Measurements from ENCODE around the gene CCDC43.
A peak's percentile ranks its signal among the peaks of the same experiment; 100 is the strongest.

Gene CCDC43

GRCh38 chr17:44673893-44674292, 15.7 kb downstream of the CCDC43 start:
- Histone ChIP-seq H3K36me3 (ENCODE audit: control insufficient read depth in 4 of 4, insufficient read depth in 4 of 4, low read length in 3 of 4) (peaks cover 0 to 11% (median 4%) of the 10 kb centered on the region in 4 experiments), H3K27me3 (replicated peaks in 2 of 5; ENCODE audit: control insufficient read depth in 4 of 5, insufficient read depth in 5 of 5, low read length in 4 of 5) (no peaks in the 10 kb centered on the region), H3K27ac (ENCODE audit: insufficient read depth in 1 of 2, low read depth in 1 of 2, low read length in 2 of 2, poor library complexity in 1 of 2, severe bottlenecking in 2 of 2) (no peak overlapping the region), H3K4me3 (ENCODE audit: control insufficient read depth in 1 of 7, extremely low read depth in 1 of 7, insufficient read depth in 4 of 7, low read depth in 2 of 7, low read length in 6 of 7) (no peak overlapping the region), H3K4me1 (ENCODE audit: control extremely low read depth in 1 of 4, control insufficient read depth in 4 of 4, insufficient read depth in 4 of 4, low read length in 3 of 4) (no peaks in the 10 kb centered on the region), H3K9me3 (ENCODE audit: control extremely low read depth in 1 of 5, control insufficient read depth in 4 of 5, insufficient read depth in 2 of 5, low read depth in 1 of 5, low read length in 4 of 5) (no peaks in the 10 kb centered on the region)
- 93% methylated on average over 2 of the region's 2 CpGs for WGBS (ENCODE audit: insufficient coverage)
- POLR2A ChIA-PET, result no interaction called here
- CTCF ChIA-PET, result interaction anchor here (1.3 to 1.8 kb wide), 2 partner anchors 91 to 140 kb away, joined by 3 to 5 read pairs; no protein-coding TSS in a partner anchor
- DNase-seq, result no peak

GRCh38 chr17:44672479-44673093, 17.0 kb downstream of the CCDC43 start:
- ChIA-PET CTCF (interaction anchor here (0.5 to 3.2 kb wide), 5 partner anchors 10 to 140 kb away, joined by 3 to 15 read pairs (median 4); no protein-coding TSS in a partner anchor), POLR2A (no interaction called here)
- H3K27me3 ChIP-seq (replicated peaks in 2 of 5; ENCODE audit: control insufficient read depth in 4 of 5, insufficient read depth in 5 of 5, low read length in 4 of 5), result peaks cover 0 to 2% (median 0%) of the 10 kb centered on the region in 5 experiments
- no peak overlapping the region for H3K27ac ChIP-seq (ENCODE audit: insufficient read depth in 1 of 2, low read depth in 1 of 2, low read length in 2 of 2, poor library complexity in 1 of 2, severe bottlenecking in 2 of 2)
- peak in 2 of 3 donors; percentile 38 to 51 for DNase-seq
- H3K36me3 ChIP-seq (ENCODE audit: control insufficient read depth in 4 of 4, insufficient read depth in 4 of 4, low read length in 3 of 4), result no peaks in the 10 kb centered on the region
- H3K4me1 ChIP-seq (ENCODE audit: control extremely low read depth in 1 of 4, control insufficient read depth in 4 of 4, insufficient read depth in 4 of 4, low read length in 3 of 4), result no peaks in the 10 kb centered on the region
- no peaks in the 10 kb centered on the region for H3K9me3 ChIP-seq (ENCODE audit: control extremely low read depth in 1 of 5, control insufficient read depth in 4 of 5, insufficient read depth in 2 of 5, low read depth in 1 of 5, low read length in 4 of 5)
- H3K4me3 ChIP-seq (ENCODE audit: control insufficient read depth in 1 of 7, extremely low read depth in 1 of 7, insufficient read depth in 4 of 7, low read depth in 2 of 7, low read length in 6 of 7), result no peak overlapping the region

DNA sequence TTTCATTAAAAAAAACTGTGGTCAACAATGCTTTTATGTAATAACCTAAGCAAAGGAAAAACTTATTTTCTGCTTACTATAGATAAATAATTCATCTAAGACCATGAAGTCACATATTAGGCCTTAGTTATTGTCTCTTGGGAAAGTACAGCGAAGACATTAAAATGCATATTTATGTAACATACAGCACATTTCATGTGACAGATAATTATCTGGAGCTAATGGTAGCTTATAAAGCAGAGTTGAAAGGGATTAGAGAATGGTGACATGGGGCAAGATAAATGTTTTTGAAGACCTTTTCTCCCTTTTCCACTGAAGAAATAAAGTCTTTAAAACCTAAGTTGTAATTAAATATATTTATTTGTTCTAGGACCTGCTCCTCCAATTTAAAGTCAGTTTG, 23.6 kb downstream of the CCDC43 start:
- peaks cover 0 to 2% (median 0%) of the 10 kb centered on the region in 5 experiments for H3K27me3 ChIP-seq (replicated peaks in 2 of 5; ENCODE audit: control insufficient read depth in 4 of 5, insufficient read depth in 5 of 5, low read length in 4 of 5)
- no peaks in the 10 kb centered on the region for H3K36me3 ChIP-seq (ENCODE audit: control insufficient read depth in 4 of 4, insufficient read depth in 4 of 4, low read length in 3 of 4)
- no peak overlapping the region for H3K4me3 ChIP-seq (ENCODE audit: control insufficient read depth in 1 of 7, extremely low read depth in 1 of 7, insufficient read depth in 4 of 7, low read depth in 2 of 7, low read length in 6 of 7)
- DNase-seq, result no peak
- no peaks in the 10 kb centered on the region for H3K4me1 ChIP-seq (ENCODE audit: control extremely low read depth in 1 of 4, control insufficient read depth in 4 of 4, insufficient read depth in 4 of 4, low read length in 3 of 4)
- ChIA-PET CTCF (interaction anchor here (1.6 kb wide), 1 partner anchor 23 kb away, joined by 3 read pairs; no protein-coding TSS in a partner anchor), POLR2A (no interaction called here)
- H3K9me3 ChIP-seq (ENCODE audit: control extremely low read depth in 1 of 5, control insufficient read depth in 4 of 5, insufficient read depth in 2 of 5, low read depth in 1 of 5, low read length in 4 of 5), result no peaks in the 10 kb centered on the region
- H3K27ac ChIP-seq (ENCODE audit: insufficient read depth in 1 of 2, low read depth in 1 of 2, low read length in 2 of 2, poor library complexity in 1 of 2, severe bottlenecking in 2 of 2), result no peak overlapping the region
- WGBS (ENCODE audit: insufficient coverage), result no CpG with 5 or more reads among the region's 1 CpG

GRCh38 chr17:44664867-44665266, 24.7 kb downstream of the CCDC43 start:
- DNase-seq, result no peak
- ChIA-PET POLR2A (no interaction called here), CTCF (interaction anchor here (0.5 to 1.4 kb wide), 2 partner anchors 12 to 18 kb away, joined by 4 read pairs; no protein-coding TSS in a partner anchor)

DNA sequence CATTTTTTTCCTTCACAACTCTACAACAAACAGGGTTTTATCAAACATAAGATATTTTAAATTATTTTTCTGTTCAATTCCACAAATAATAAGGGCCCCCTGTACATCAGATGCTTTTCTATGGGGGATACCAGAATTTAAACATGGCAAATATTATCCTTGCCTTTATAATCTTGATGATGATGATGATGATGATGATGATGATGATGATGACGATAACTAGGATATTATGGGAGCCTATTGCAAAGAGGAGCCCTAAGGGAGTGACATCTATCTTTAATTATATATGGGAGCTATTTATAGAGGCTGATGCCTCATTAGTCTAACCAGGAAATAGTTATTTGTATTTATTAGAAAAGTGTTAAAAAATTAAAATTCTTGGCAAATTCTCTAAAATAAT, 26.5 kb downstream of the CCDC43 start:
- Histone ChIP-seq H3K27ac (ENCODE audit: insufficient read depth in 1 of 2, low read depth in 1 of 2, low read length in 2 of 2, poor library complexity in 1 of 2, severe bottlenecking in 2 of 2) (no peak overlapping the region), H3K27me3 (replicated peaks in 2 of 5; ENCODE audit: control insufficient read depth in 4 of 5, insufficient read depth in 5 of 5, low read length in 4 of 5) (peaks cover 0 to 2% (median 0%) of the 10 kb centered on the region in 5 experiments), H3K9me3 (ENCODE audit: control extremely low read depth in 1 of 5, control insufficient read depth in 4 of 5, insufficient read depth in 2 of 5, low read depth in 1 of 5, low read length in 4 of 5) (no peaks in the 10 kb centered on the region), H3K4me3 (ENCODE audit: control insufficient read depth in 1 of 7, extremely low read depth in 1 of 7, insufficient read depth in 4 of 7, low read depth in 2 of 7, low read length in 6 of 7) (no peak overlapping the region), H3K36me3 (ENCODE audit: control insufficient read depth in 4 of 4, insufficient read depth in 4 of 4, low read length in 3 of 4) (no peaks in the 10 kb centered on the region), H3K4me1 (ENCODE audit: control extremely low read depth in 1 of 4, control insufficient read depth in 4 of 4, insufficient read depth in 4 of 4, low read length in 3 of 4) (no peaks in the 10 kb centered on the region)
- no peak for DNase-seq
- ChIA-PET POLR2A (interaction anchor here (0.6 kb wide), 1 partner anchor 118 kb away, joined by 3 read pairs; no protein-coding TSS in a partner anchor), CTCF (no interaction called here)
- WGBS (ENCODE audit: insufficient coverage), result no CpG with 5 or more reads among the region's 1 CpG

More at GRCh38 chr17:44664867-44665266, 24.7 kb downstream of the CCDC43 start:
- Histone ChIP-seq H3K36me3 (ENCODE audit: control insufficient read depth in 4 of 4, insufficient read depth in 4 of 4, low read length in 3 of 4) (no peaks in the 10 kb centered on the region), H3K4me3 (ENCODE audit: control insufficient read depth in 1 of 7, extremely low read depth in 1 of 7, insufficient read depth in 4 of 7, low read depth in 2 of 7, low read length in 6 of 7) (no peak overlapping the region), H3K27me3 (replicated peaks in 2 of 5; ENCODE audit: control insufficient read depth in 4 of 5, insufficient read depth in 5 of 5, low read length in 4 of 5) (peaks cover 0 to 2% (median 0%) of the 10 kb centered on the region in 5 experiments), H3K9me3 (ENCODE audit: control extremely low read depth in 1 of 5, control insufficient read depth in 4 of 5, insufficient read depth in 2 of 5, low read depth in 1 of 5, low read length in 4 of 5) (no peaks in the 10 kb centered on the region), H3K27ac (ENCODE audit: insufficient read depth in 1 of 2, low read depth in 1 of 2, low read length in 2 of 2, poor library complexity in 1 of 2, severe bottlenecking in 2 of 2) (no peak overlapping the region), H3K4me1 (ENCODE audit: control extremely low read depth in 1 of 4, control insufficient read depth in 4 of 4, insufficient read depth in 4 of 4, low read length in 3 of 4) (no peaks in the 10 kb centered on the region)
- WGBS (ENCODE audit: insufficient coverage), result no CpG with 5 or more reads among the region's 1 CpG

DNA sequence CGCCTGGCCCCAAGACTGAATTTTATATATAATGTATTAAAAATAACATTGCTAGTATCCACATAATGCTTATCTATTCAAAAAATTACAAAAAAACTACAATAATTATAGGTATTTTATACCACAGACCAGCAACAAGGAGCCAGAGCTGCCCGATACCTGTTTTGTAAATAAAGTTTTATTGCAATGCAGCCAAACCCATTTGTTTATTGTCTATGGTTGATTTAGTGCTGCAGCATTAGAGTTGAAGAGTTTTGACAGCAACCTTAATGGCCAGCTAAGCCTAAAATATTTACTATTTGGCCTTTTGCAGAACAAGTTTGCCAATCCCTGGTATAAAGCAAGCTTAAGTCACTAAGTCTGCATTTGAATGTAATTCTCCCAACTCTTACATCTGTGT, 27.7 kb downstream of the CCDC43 start:
- H3K27ac ChIP-seq (ENCODE audit: insufficient read depth in 1 of 2, low read depth in 1 of 2, low read length in 2 of 2, poor library complexity in 1 of 2, severe bottlenecking in 2 of 2), result no peak overlapping the region
- H3K4me1 ChIP-seq (ENCODE audit: control extremely low read depth in 1 of 4, control insufficient read depth in 4 of 4, insufficient read depth in 4 of 4, low read length in 3 of 4), result peaks cover 0 to 3% (median 2%) of the 10 kb centered on the region in 4 experiments
- ChIA-PET CTCF (no interaction called here), POLR2A (no interaction called here)
- DNase-seq, result no peak
- peaks cover 2 to 11% (median 4%) of the 10 kb centered on the region in 5 experiments for H3K27me3 ChIP-seq (replicated peaks in 2 of 5; ENCODE audit: control insufficient read depth in 4 of 5, insufficient read depth in 5 of 5, low read length in 4 of 5)
- peaks cover 0 to 1% (median 0%) of the 10 kb centered on the region in 5 experiments for H3K9me3 ChIP-seq (ENCODE audit: control extremely low read depth in 1 of 5, control insufficient read depth in 4 of 5, insufficient read depth in 2 of 5, low read depth in 1 of 5, low read length in 4 of 5)
- no peaks in the 10 kb centered on the region for H3K36me3 ChIP-seq (ENCODE audit: control insufficient read depth in 4 of 4, insufficient read depth in 4 of 4, low read length in 3 of 4)
- no peak overlapping the region for H3K4me3 ChIP-seq (ENCODE audit: control insufficient read depth in 1 of 7, extremely low read depth in 1 of 7, insufficient read depth in 4 of 7, low read depth in 2 of 7, low read length in 6 of 7)
- WGBS (ENCODE audit: insufficient coverage), result no CpG with 5 or more reads among the region's 2 CpGs

GRCh38 chr17:44655983-44656710, 33.4 kb downstream of the CCDC43 start, which contains the start of gene MEIOC:
MEIOC (plus strand) TSS chr17:44656468; CDS start chr17:44656614, 146 bp downstream.
- peaks cover 0 to 9% (median 0%) of the 10 kb centered on the region in 5 experiments for H3K9me3 ChIP-seq (ENCODE audit: control extremely low read depth in 1 of 5, control insufficient read depth in 4 of 5, insufficient read depth in 2 of 5, low read depth in 1 of 5, low read length in 4 of 5)
- H3K27ac ChIP-seq (ENCODE audit: insufficient read depth in 1 of 2, low read depth in 1 of 2, low read length in 2 of 2, poor library complexity in 1 of 2, severe bottlenecking in 2 of 2), result no peak within 1 kb of the TSS
- POLR2A ChIA-PET, result no interaction called here
- DNase-seq, result peak; percentile 56 to 78 (median 71)
- peaks cover 4 to 52% (median 12%) of the 10 kb centered on the region in 5 experiments for H3K27me3 ChIP-seq (replicated peaks in 2 of 5; ENCODE audit: control insufficient read depth in 4 of 5, insufficient read depth in 5 of 5, low read length in 4 of 5)
- peaks cover 0 to 10% (median 9%) of the 10 kb centered on the region in 4 experiments for H3K4me1 ChIP-seq (ENCODE audit: control extremely low read depth in 1 of 4, control insufficient read depth in 4 of 4, insufficient read depth in 4 of 4, low read length in 3 of 4)
- CTCF ChIA-PET, result interaction anchor here (0.8 kb wide), 1 partner anchor 9 kb away, joined by 3 read pairs; no protein-coding TSS in a partner anchor
- H3K4me3 ChIP-seq (ENCODE audit: control insufficient read depth in 1 of 7, extremely low read depth in 1 of 7, insufficient read depth in 4 of 7, low read depth in 2 of 7, low read length in 6 of 7), result peak within 1 kb of the TSS in 3 of 7 experiments; percentile 36 to 49 (median 38)
- WGBS (ENCODE audit: insufficient coverage), result 14% methylated on average over 23 of the region's 57 CpGs
- H3K36me3 ChIP-seq (ENCODE audit: control insufficient read depth in 4 of 4, insufficient read depth in 4 of 4, low read length in 3 of 4), result no peaks in the 10 kb centered on the region

Measured in common myeloid progenitor, CD34-positive (primary cell).